OCI-LY3 (cell line): ENCODE results near the gene ZMIZ1.

ENCODE experiments used
- EZH2phosphoT487 ChIP-seq: fragments of 200-600 bp; shearing (Covaris generic); IDR thresholded peaks from 2 replicates; pipeline ENCODE4 v1.6.1; 2018; ENCODE audit warnings: antibody characterized with exemption, mixed run types, low read depth
- TF ChIP-seq, protein P1 (sequence below): fragments of 200-600, 300-600 bp; sonication (generic); IDR thresholded peaks from 2 replicates; pipeline ENCODE4 v1.5.1; 2014; ENCODE audit warnings: antibody characterized with exemption, low read length, low read depth

DNA sequence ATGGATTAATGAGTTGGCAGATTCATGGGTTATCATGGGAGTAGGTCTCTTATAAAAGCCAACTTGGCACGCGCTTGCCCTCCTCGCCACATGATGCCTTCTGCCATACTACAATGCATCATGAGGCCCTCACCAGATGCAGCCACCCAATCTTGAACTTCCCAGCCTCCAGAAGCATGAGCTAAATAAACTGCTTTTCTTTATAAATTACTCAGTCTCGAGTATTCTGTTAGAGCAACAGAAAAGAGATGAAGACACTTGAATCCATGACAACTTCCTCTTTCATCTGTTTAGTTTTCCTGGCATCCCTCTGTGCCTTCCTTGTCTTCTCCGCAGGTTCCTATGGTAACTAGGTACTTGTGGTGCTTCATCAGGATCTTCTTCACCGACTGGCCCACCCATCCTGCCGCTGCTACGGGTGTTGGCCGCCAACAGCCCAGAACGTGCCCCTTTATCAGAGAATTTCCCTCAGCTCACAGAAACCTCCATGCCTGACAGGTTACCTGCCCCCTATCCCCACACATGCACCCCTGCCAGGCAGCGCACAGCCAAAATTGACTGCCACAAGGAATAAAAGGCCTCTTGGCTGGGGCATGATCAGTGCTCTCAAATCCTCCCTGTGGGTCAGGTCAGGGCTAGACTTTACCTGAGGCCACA, 250.5 kb downstream of the ZMIZ1 start:
- TF ChIP-seq, protein P1, sequence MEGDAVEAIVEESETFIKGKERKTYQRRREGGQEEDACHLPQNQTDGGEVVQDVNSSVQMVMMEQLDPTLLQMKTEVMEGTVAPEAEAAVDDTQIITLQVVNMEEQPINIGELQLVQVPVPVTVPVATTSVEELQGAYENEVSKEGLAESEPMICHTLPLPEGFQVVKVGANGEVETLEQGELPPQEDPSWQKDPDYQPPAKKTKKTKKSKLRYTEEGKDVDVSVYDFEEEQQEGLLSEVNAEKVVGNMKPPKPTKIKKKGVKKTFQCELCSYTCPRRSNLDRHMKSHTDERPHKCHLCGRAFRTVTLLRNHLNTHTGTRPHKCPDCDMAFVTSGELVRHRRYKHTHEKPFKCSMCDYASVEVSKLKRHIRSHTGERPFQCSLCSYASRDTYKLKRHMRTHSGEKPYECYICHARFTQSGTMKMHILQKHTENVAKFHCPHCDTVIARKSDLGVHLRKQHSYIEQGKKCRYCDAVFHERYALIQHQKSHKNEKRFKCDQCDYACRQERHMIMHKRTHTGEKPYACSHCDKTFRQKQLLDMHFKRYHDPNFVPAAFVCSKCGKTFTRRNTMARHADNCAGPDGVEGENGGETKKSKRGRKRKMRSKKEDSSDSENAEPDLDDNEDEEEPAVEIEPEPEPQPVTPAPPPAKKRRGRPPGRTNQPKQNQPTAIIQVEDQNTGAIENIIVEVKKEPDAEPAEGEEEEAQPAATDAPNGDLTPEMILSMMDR = no peak
- no peak for TF ChIP-seq EZH2phosphoT487
